Colonic mucosa (tissue), 4 donors: ENCODE measurements around the gene ATP9B. TPM values are rescaled to one million over a fixed set of nuclear protein-coding genes. Genes with fewer than 3 reads are reported as not detected.

Source experiments
- DNase-seq: peaks from one replicate; pipeline ENCODE4 v3.0.0-alpha.2; 2020
- H3K27ac ChIP-seq: fragments of 200-600 bp; one replicate; pipeline ENCODE4 v1.8.0; 2021
- H3K27me3 ChIP-seq: fragments of 200-600 bp; one replicate; pipeline ENCODE4 v1.8.0; 2021
- H3K36me3 ChIP-seq: fragments of 200-600 bp; one replicate; pipeline ENCODE4 v1.8.0; 2021
- H3K4me1 ChIP-seq: fragments of 200-600 bp; one replicate; pipeline ENCODE4 v1.8.0; 2021; ENCODE audit warnings: mild to moderate bottlenecking
- H3K4me3 ChIP-seq: fragments of 200-600 bp; one replicate; pipeline ENCODE4 v1.8.0; 2021
- H3K9ac ChIP-seq, 2 donors: one replicate each; pipeline ENCODE4 v1.7.0; 2013; ENCODE audit warnings: control low read depth in 2 of 2, low read depth in 2 of 2, low read length in 2 of 2
- H3K9me3 ChIP-seq: fragments of 200-600 bp; one replicate; pipeline ENCODE4 v1.8.0; 2021
- intact Hi-C: fragments of 100-400 bp; cut with DNase I; formaldehyde crosslinking; loops from one replicate; pipeline ENCODE4 v1.14.1; 2022
- total RNA-seq, 2 donors: library from RNA; stranded (reverse); fragmentation: NEBNext Ultra II Directional in 1 of 2; extraction: Animal tissue kit (Norgen Biotek cat#: 25700) in 1 of 2; gene quantifications; one replicate each; pipeline ENCODE4 v1.2.1, GENCODE V29; 2021
- TF ChIP-seq, protein P1 (sequence below): fragments of 200-600 bp; IDR thresholded peaks from one replicate; pipeline ENCODE4 v1.8.0; 2022; ENCODE audit warnings: antibody characterized with exemption, mild to moderate bottlenecking
- donor health status: healthy.
- donor health status: DM: no; HTN: no; CAD: no.
- donor health status: DM: no; HTN: no; CAD: no.

Gene ATP9B
- total RNA-seq, 2 donors from 2014 or later, result 20.4 to 30.3 TPM

DNA sequence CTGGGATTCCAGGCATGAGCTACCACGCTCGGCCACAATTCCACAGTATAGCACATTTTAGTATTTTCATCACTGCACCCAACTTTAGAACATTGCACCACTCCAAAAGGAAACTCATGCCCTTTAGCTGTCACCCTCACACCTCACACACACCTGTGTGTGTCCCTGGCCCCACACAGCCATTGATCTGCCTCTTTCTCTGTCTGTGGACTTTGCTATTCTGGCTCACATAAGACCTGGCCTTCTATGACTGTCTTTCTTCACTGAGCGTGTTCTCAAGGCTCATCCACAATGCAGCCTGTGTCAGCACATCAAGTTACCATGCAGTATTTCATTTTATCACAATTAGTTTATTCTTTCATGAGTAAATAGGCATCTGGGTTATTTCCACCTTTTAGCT is 19.7 kb upstream of the ATP9B start:
- no peaks in the 10 kb centered on the region for H3K36me3 ChIP-seq
- H3K27ac ChIP-seq, result no peak overlapping the region
- no peaks in the 10 kb centered on the region for H3K9me3 ChIP-seq
- DNase-seq, result no peak
- H3K4me3 ChIP-seq, result no peak overlapping the region
- no peaks in the 10 kb centered on the region for H3K27me3 ChIP-seq
- no peak overlapping the region for H3K9ac ChIP-seq
- H3K4me1 ChIP-seq, result no peaks in the 10 kb centered on the region
- intact Hi-C loops, result no loop called here
- TF ChIP-seq, protein P1, sequence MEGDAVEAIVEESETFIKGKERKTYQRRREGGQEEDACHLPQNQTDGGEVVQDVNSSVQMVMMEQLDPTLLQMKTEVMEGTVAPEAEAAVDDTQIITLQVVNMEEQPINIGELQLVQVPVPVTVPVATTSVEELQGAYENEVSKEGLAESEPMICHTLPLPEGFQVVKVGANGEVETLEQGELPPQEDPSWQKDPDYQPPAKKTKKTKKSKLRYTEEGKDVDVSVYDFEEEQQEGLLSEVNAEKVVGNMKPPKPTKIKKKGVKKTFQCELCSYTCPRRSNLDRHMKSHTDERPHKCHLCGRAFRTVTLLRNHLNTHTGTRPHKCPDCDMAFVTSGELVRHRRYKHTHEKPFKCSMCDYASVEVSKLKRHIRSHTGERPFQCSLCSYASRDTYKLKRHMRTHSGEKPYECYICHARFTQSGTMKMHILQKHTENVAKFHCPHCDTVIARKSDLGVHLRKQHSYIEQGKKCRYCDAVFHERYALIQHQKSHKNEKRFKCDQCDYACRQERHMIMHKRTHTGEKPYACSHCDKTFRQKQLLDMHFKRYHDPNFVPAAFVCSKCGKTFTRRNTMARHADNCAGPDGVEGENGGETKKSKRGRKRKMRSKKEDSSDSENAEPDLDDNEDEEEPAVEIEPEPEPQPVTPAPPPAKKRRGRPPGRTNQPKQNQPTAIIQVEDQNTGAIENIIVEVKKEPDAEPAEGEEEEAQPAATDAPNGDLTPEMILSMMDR, result no peak

DNA sequence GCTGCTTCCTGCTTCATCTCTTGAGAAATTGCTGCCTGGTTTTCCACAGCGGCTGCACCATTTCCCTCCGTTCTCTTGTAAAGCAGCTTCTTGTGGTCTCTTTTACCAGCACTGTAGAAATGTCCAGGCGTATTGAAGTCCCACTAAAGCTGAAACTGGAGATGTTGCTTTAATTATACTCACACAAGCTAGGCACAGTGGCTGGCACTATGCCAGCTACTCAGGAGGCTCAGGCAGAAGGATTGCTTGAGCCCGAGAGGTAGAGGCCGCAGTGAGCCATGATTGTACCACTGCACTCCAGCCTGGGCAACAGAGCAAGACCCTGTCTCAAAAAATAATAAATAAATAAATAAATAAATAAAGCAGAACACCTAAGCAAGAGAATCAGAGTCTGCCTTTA is 19.2 kb upstream of the ATP9B start:
- TF ChIP-seq, protein P1, result no peak
- Histone ChIP-seq H3K4me3 (no peak overlapping the region), H3K4me1 (no peaks in the 10 kb centered on the region), H3K27me3 (no peaks in the 10 kb centered on the region), H3K27ac (no peak overlapping the region), H3K9me3 (no peaks in the 10 kb centered on the region), H3K36me3 (no peaks in the 10 kb centered on the region), H3K9ac (no peak overlapping the region)
- DNase-seq, result no peak
- intact Hi-C loops, result no loop called here

DNA sequence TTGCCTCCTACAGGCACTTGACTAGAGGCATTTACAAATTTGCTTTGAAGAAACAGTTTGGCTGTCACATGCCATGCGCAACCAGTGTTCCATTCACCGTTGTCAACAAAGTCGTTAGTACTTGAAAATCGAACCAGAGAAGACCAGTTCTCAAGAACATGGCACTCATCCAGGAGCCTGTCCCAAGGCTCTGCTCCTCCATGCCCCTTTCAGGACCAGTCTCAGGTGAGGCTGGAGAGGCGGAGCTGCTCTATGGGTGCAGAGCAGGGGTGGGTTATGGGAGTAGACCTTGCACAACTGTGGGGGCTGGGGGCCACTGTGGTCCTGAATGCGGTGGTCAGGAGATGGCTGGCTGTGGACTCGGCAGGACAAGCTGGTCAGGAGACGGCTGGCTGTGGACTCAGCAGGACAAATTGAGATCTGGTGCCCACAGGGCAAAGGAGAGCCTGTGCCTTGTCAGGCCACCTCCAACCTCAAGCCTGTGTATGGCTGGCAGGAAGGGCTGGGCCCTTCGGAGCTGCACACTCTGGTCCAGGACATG is 12.3 kb upstream of the ATP9B start:
- TF ChIP-seq, protein P1, result no peak
- H3K4me3 ChIP-seq, result no peak overlapping the region
- H3K27me3 ChIP-seq, result no peaks in the 10 kb centered on the region
- no peaks in the 10 kb centered on the region for H3K36me3 ChIP-seq
- H3K27ac ChIP-seq, result no peak overlapping the region
- H3K9me3 ChIP-seq, result no peaks in the 10 kb centered on the region
- no peak overlapping the region for H3K9ac ChIP-seq
- no peaks in the 10 kb centered on the region for H3K4me1 ChIP-seq
- intact Hi-C loops, result no loop called here
- DNase-seq, result no peak

DNA sequence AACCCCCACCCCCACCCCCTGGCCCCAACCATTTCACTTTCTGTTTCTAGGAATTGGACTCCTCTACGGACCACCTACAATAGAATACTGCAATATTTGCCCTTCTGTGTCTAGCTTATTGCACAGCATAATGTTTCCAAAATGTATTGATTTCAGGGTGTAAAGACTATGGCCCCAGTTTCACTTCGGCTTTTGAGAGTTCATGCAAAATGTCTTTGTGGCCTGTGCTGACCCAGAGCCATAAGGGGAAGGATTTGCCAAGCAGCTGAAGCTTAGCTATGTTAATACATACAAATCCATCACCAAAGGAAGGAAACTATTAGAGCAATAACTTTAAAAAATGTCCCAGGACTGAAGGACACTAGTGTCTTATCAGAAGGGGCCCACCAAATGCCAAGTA is 11.2 kb upstream of the ATP9B start:
- Histone ChIP-seq H3K27me3 (no peaks in the 10 kb centered on the region), H3K4me1 (no peaks in the 10 kb centered on the region), H3K9ac (no peak overlapping the region), H3K27ac (no peak overlapping the region), H3K4me3 (no peak overlapping the region), H3K36me3 (no peaks in the 10 kb centered on the region), H3K9me3 (no peaks in the 10 kb centered on the region)
- TF ChIP-seq, protein P1, result no peak
- intact Hi-C loops, result no loop called here
- no peak for DNase-seq

DNA sequence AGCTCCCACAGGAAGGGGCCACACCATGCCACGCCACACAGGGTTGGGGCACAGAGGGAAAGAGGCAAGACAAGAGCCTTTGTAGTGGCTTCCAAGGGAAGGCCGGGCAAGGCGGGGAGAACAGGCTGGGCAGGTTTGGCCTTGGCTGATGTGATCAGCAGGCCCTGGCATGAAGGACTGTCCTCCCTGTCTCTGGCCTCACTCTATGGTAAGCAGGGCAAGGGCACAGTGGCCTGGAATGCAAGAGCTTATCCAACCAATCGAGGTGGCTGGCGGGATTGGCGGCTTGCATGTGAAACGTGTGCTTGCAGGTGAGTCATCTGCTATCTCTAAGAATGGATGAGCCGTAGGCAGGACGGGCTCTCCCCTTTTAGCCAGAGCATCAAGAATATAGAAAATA is 6.4 kb upstream of the ATP9B start:
- H3K4me3 ChIP-seq, result no peak overlapping the region
- no peak for DNase-seq
- H3K27me3 ChIP-seq, result no peaks in the 10 kb centered on the region
- TF ChIP-seq, protein P1, result no peak
- intact Hi-C loops, result no loop called here
- H3K27ac ChIP-seq, result no peak overlapping the region
- no peaks in the 10 kb centered on the region for H3K4me1 ChIP-seq
- H3K36me3 ChIP-seq, result no peaks in the 10 kb centered on the region
- no peak overlapping the region for H3K9ac ChIP-seq
- H3K9me3 ChIP-seq, result no peaks in the 10 kb centered on the region
